HG03060 (cell line): ENCODE measurements around the gene CMTM6.

ENCODE experiments used
- ATAC-seq: cut with Tn5 transposase; IDR thresholded peaks from one replicate; pipeline ENCODE4 v1.9.1; 2021; ENCODE audit warnings: low read depth, moderate number of reproducible peaks; ENCODE audit not compliant: unreplicated experiment

Gene CMTM6

DNA sequence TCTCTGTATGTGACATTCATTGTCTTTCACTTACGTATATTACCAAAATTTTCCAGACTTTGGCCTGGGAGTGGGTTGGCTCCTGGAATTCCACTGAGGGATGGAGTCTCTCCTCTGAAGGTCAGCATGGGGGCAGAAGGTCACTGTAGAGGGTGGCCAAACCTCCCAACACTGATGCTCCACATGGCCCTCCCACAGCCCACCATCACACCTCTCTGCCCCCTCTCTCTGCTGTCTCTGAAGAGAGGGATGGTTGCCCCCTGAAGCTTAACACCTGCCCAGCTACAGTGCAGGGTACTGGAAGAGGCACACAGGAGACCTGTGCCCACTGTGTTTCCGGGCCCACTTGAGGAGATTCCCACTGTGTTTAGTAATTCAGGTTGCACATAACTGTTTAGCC is 52.2 kb downstream of the CMTM6 start:
- no peak for ATAC-seq

DNA sequence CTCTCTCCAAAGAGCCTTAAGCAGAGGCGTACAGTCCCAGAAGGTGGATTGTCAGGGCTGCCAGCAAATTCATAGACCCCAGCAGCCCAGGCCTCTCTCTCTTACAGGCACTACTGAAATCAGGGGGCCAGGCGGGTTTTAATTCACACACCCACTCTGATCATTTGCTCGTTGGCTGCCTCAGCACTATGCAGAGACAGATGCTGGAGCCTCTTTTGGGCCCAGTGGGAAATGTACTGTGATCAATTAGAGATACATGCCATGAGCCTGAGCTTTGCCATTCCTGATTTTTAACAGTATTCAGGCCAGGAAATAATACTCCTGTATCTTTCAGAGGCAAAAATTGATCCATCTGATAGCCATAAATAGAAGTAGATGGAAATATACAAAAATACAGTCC is 53.0 kb downstream of the CMTM6 start:
- no peak for ATAC-seq

DNA sequence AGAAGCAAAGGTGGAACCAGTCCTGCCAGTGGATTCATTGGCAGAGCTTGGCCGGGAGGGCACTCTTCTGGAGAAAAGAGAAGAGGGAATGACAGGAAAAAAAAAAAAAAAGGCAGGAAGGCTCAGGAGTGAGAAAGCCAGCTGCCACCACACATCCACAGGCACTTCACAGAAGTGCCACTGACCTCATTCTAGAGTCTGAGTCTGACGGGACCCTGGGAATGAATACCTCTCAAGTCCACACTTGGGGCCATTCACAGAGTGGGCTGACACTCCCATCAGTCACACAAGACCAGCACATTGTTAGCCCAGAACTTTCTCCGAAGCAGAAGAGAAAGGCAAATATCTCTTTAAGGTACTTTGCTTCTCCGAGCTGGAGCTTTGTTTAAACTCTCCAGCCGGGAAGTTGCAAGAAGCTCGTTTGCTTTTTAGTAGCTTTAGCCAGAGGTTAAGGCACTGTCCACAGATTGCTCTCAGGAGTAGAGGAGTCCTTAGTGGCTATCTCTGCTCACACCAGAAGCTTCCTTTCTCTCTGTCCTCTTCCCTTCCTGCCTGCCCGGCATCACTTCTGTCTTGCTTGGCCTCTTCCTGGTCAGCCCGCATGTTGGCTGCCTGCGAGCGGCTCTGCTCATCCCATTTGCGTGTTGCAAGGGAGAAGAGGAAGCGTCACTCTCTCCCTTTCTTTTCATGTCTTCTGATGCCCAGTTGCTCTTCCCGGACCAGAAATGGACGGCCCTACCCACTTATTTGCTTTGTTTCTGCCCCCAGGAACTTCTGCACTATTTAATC is 53.8 kb downstream of the CMTM6 start:
- no peak for ATAC-seq

DNA sequence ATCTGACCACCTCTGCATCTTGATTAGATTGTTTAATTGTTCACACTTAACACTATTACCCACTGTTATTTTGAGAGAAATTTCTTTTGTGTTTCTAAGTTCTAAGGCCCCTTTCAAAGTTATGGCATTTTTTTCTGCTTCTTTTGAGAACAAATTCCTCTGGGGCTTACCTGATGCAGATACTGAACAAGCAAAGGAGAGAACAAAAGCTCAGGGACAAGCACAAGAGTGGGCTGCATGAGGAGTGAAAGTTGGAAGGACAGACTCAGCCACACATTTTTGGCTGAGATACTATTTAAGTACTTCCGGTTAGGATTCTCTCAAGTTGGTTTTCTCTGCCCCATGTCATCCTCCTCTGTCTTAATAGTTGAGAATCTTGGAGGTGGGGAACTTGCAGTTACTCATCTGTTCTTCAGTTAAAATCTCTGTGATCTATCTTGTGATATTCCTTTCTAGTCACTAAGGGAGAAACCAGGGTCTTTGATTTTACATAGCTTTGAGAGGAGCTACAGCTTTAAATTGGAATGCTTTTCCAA is 54.7 kb downstream of the CMTM6 start:
- no peak for ATAC-seq

DNA sequence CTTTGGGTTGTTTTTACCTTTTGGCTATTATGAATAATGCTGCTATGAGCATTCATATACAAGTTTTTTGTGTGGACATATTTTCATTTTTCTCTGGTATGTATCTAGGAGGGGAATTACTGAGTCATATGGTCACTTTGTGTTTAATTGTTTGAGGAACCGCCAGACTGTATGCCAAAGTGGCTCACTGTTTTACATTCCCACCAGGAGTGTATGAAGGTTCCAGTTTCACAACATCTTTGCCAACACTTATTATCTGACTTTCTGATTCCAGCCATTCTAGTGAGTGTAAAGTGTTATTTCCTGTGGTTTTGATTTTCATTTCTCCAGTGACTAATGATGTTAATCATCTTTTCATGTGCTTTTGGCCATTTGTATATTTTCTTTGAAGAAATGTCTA is 59.2 kb downstream of the CMTM6 start:
- ATAC-seq, result no peak

DNA sequence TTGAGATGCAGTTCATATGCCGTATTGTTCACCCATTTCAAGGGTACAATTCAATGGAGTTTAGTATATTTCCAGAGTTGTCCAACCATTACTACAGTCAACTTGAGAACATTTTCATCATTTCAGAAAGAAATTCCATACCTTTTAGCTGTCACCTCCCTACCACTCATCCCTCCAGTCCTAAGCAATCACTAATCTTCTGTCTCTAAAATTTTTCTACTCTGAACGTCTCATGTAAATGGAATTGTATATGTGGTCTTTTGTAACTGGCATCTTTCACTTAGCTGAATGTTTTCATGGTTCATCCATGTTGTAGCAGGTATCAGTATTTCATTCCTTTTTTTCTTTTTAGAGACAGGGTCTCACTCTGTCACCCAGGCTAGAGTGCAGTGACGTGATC is 59.9 kb downstream of the CMTM6 start:
- ATAC-seq, result no peak

DNA sequence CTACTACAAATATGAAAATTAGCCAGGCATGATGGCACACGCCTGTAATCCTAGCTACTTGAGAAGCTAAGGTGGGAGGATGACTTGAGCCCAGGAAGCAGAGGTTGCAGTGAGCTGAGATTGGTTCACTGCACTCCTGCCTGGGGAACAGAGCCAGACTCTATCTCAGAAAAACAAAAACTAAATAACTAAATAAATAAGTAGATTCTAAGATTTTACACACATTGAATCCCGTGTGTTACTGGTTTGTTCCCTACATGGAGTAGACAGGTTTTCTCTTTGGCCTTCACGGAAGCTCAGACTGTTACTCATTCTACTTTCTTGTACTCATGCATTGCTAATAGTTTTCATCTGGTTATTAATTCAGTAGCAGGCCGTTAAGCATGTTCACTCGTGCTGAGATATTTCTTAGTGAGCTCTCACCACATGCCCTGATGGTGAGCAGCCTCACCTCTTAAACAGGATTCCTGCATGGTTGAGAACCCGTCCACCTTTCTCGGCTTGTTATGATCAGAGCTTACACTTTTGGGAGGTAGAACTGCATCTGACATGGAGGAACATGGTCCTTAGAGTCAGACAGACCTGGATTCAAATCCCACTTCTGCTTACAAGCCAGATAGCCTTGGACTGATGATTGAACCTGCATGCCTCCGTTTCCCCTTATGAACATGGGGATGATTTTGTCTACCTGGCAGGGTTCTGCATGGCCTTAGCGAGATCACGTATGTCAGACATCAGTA is 61.9 kb downstream of the CMTM6 start:
- ATAC-seq, result no peak

DNA sequence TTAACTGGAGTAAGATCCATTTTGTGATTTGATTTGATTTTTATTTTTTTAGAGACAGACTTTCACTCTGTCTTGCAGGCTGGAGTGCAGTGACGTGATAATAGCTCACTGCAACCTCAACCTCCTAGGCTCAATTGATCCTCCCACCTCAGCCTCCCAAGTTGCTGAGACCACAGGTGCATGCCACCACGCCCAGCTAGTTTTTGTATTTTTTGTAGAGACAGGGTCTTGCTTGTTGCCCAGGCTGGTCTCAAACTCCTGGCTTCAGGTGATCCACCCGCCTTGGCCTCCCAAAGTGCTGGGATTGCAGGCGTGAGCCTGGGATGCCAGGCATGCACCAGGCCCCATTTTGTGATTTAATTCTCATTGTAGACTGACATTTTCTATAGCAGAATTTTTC is 63.2 kb downstream of the CMTM6 start:
- ATAC-seq, result peak; percentile 1

DNA sequence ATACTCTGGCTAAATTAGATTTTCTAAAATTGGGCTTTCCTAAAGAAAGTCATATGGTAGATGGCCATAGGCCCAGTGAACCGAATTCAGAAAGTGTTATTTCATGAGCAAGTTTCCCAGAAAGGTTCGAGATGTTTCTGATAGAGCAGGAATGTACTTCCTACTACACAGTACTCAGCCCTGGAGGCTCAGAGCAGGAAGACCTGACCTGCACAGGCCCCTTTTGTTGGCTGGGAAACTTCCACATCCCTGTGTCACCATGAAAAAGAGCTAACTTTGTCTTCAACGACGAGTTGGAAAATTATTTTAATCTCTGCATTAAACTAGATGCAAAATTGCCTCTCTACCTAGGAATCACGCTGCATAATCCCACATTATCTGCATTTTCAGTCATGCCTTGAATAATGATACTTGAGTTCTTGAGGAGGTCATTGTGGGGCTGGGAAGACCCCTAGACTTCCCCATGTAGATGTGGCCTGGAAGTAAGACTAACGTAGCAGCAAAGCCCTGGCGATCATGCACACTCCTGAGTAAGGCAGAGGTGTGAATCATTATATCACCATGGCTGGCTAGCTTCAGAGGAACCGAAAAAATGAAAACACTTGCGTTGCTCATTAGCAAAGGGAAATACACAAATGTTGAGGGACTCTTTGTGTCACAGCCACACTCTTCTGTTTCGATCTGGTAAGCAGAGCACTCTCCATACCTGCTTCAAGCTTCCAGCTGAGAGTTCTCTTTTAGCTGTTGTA is 63.9 kb downstream of the CMTM6 start:
- peak; percentile 98 for ATAC-seq

DNA sequence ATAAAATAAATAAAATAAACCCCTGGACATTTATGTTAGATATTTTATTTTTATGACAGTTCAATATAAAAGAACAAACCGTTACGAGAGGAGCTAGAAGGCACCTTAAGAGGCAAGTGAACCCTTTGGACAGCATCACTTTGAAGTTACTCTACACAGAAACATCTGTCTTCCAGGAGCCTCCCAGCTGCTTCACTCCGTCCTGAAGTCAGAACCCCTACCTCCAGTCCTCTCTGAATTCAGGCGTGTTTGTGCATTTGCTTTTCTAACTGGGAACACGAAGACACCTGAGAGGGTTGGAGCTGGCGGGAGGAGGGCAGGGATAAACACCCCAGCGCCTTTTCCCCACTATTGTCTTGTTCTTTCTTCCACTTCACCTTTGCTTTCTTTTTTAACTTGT is 64.8 kb downstream of the CMTM6 start:
- no peak for ATAC-seq

DNA sequence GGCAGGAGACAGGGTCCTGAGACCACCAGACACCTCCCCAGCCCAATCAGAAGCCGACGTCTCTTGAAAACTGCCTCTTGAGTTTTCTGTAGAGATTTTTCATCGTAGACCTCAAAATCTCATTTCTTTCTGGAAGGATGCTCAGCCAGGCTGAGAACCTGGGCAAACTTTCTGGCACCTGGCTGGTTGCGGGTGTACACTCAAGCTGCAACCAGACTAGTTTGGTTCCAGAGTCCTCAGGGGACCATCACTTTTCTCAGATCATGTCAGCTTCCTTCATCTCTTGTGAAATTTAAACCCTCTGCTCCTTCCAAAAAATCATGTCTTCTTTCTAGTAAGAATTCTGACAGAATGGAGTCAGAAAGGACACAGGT is 65.8 kb downstream of the CMTM6 start:
- ATAC-seq, result no peak

DNA sequence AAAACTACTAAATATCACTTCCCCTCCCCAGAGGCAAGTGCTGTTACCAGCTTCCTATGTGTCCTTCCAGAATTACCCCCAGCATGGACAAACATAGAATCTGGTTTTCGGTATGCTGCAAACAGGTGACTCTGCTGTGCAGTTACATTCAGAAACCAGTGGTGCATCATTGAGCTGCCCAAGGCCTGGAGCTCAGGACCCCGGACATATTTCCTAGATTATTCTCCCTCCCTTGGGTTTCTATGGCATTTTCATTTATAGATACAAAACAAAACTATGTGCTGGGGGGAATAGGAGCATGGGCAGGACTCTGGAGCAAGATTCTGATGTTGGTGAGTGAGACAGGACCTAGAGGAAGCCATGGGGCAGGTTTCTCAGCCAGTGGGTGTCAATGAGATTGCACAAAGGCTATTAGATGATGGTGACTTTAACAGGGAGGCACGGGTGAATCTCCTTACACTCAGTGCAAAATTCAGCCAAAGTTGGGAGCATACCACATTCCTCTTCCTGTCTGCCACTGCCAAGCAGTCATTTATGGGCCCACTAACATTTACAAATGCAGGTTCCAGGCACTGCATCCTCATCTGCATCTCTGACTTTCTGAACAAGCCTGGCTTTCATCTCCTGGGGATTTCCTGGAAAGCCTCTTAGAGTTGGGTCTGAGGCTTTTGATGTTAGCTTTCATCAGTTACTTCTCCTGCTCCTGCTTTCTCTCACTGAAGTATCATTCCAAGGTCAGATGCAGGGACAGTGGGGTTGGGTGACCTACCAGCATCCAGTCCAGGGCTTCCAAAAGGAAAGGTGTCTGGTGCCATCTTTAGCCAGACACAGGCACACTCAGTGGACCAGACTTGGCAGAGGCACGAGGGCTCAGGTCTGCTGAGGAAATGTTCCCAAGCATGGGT is 66.5 kb downstream of the CMTM6 start:
- no peak for ATAC-seq

DNA sequence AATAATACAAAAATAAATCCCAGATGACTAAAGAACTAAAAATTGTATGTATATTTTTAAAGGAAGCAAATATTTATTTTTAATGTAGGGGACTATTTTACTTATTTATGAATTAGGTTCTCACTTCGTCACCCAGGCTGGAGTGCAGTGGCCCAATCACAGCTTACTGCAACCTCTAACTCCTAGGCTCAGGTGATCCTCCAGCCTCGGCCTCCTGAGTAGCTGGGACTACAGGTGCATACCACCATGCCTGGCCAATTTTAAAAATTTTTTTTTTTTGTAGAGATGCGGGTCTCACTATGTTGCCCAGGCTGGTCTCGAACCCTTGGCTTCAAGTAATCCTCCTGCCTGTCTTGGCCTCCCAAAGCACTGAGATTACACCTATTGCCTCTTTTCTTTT is 68.4 kb downstream of the CMTM6 start:
- no peak for ATAC-seq

DNA sequence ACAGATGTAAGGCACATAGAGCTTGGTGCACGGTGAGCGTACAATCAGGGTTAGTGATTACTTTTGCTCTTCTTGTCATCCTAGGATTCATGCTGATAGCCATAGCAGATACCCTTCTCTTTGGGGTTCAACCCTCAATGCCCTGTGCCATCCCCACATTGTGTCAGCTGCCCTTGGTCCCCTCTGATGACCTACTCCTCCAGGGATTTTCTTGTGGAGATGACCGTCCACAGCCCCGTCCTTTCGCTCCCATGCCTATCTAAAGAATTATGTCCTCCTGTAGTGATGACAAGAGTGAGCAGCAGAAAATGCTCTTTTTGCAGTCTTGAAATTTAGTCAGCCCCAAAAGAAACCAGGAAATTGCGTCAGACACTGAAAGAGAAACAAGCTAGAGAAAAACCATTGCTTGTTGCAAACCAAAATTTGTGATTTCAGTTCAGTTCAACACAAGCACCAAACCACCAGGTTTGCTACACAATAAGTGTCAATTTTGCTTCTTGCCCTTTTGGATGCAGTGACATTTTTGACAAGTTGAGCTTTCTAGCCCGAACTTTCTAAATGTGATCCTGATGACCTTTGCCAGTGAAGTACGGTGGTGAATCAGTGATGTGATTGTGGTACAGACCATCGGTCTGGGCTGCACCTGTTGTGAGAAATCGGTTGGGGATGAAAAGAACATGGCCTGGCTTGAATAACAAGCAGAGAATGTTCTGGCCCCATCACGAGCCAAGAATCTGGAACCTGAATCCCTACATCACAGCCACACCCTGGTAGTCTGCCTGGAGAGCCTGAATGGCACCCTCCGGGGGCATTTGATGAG is 69.7 kb downstream of the CMTM6 start:
- no peak for ATAC-seq

DNA sequence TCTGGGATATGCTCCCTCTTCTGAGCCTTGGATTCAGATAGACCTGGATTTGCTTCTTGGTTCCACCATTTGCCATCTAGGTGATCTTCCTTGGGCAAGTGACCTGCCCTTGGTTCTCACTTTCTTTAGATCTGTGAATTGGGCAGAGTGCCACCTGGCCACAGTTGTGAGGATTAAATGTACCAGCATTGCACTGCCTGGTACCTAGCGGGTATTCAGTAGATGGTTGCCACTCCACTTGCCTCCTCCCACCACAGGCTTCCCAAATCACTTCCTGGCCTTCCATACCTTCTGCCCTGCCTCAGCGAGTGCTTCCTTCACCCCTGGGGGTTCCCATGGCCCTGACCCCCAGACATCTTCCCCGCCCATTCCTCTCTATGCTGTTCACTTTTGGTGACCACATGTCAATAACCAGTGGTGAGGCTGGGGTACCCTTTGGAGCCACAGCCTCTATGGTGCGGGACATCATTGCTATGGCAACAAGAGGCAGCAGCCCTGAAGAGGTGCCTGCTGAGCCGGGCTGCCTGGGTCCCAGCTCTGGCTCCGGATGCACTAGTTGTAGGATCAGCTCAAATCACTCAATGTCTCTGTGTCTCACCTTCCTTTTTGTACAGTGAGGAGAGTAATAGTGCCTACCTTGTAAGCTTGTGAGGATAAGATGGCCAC is 70.5 kb downstream of the CMTM6 start:
- no peak for ATAC-seq

DNA sequence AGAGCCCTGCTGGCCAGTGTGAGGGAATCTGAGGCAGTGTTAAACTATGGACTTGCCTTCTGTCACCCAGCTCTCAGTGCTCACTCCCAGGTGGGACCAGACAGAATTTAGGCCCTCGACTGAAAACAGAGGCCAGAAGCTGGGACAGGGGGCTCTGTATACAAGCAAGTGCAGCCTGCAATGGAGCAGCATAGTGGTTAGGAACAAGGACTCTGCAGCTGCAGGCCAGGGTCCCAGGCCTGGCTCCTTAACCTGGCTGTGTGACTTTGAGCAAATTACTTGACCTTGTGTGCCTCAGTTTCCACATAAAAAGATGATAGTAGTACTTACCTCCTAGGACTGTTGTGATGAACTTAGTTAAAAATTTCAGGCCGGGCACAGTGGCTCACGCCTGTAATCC is 71.2 kb downstream of the CMTM6 start:
- ATAC-seq, result no peak
